Hindlimb muscle (tissue), 1 donor: ENCODE data around the gene ZCCHC7. TPM values are rescaled to one million over a fixed set of nuclear protein-coding genes. Genes with fewer than 3 reads are reported as not detected.
"Not testable (repeated sequence)": the region's sequence is repeated elsewhere in the genome, so short reads cannot be mapped to it uniquely, and the experiment has no call there.

Source experiments
- DNase-seq: peaks from one replicate; pipeline ENCODE4 v3.0.0-alpha.2; 2013
- polyA plus RNA-seq: library from polyadenylated mRNA; unstranded; fragments of 120-200 nt; gene quantifications from one replicate; pipeline ENCODE4 v1.2.1, GENCODE V29; 2013; ENCODE audit not compliant: insufficient read length

ZCCHC7 gene
- polyA plus RNA-seq, result 11.0 TPM

DNA sequence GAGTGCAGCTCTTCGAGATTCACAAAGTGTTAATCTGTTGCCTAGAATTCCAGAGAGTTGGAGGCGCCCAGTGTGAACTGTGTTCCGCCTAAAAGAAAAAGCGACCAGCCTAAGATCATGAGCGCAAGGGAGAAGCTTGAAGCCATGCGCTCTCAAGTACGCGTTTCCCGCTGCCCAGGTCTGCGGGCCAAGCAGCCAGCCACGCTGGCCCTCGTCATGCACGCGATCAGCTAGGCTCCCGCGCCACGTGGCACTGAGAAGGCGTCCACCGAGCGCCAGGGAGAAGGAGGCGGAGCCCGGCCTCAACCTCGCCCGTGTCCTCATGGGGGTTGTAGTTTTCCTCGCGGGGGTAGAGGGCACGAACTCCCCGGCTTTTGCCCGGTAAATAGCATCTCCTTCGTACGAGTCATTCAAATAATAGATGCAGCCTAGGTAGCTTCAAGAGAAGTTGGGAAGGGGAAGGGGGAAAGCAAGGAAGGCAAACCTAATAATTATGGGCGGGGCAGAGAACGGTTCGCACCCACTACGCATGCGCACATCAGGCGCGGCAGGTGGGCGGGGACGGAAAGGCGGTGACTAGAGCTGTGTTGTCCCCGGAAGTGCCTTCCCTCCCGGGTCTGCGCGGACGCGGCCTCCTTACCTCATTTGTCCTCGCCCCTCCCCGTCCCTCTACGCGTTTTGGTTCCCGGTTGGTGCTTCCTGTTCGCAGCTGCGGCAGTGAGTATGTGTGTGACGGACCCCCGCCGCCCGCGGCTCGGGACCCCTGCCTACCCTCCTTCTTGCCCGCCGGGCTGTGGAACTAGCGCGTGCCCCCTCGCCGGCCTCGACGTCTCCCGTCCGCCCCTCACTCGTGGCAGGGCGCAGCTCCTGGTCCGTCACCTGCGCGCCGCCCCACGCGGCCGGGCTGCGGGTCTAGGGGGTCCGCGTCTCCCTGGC lies at the start of gene ZCCHC7:
ZCCHC7 (plus strand) TSS at position 668 of the 936 bp plus-strand sequence.
- peak; percentile 96 for DNase-seq

GRCh38 chr9:37074790-37075189 lies 45.6 kb upstream of the ZCCHC7 start:
- not testable (repeated sequence) for DNase-seq

DNA sequence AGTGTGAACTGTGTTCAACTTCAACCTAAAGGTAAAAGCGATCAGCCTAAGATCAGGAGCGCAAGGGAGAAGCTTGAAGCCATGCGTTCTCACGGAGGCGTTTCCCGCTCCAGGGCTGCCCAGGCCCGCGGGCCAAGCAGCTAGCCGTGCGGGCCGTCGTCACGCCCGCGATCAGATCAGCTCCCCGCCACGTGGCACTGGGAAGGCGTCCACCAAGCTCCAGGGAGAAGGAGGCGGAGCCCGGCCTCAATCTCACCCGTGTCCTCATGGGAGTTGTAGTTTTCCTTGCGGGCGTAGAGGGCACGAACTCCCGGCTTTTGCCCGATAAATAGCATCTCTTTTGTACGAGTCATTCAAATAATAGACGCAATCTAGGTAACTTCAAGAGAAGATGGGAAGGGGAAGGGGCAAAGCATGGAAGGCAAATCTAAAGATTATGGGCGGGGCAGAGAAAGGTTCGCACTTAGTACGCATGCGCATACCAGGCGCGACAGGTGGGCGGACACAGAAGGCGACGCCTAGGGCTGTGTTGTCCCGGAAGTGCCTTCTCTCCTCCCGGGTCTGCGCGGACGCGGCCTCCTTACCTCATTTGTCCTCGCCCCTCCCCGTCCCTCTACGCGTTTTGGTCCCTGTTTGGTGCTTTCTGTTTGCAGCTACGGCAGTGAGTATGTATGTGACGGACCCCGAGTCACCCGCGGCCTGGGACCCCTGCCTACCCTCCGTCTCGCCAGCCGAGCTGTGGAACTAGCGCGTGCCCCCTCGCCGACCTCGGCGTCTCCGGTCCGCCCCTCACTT lies 40.8 kb upstream of the ZCCHC7 start:
- peak; percentile 92 for DNase-seq

- DNase-seq, result peak; percentile 38
These were observed 40.2 kb upstream of the ZCCHC7 start for GRCh38 chr9:37080165-37080628.

GRCh38 chr9:37081507-37081906 lies 38.9 kb upstream of the ZCCHC7 start:
- not testable (repeated sequence) for DNase-seq

DNA sequence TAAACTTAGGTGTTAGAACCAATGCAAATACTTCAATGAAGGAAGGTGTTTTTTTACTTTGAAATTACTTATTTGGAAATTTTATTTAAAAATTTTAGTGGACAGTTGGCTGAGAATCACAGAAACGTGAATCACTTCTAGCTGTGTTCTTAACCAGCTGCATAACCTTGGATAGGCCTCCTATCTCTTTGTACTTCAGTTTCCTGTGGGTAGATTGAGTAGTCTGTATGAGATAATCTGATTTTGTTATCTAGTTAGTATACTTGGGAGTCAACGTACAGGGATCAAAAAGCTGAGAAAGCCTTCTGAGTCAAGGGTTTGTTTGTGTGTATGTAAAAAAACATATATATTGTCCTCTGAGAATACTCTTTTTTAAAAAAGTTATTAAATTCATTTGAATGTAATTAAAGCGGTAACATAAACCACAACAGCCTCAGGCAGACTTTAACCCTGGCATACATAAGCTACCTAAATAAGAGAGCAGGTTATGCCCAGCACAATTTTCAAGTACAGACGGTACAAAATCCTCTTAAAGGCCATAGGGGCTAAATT lies 38.1 kb upstream of the ZCCHC7 start:
- no peak for DNase-seq

- DNase-seq, result no peak
These were observed 36.7 kb upstream of the ZCCHC7 start for GRCh38 chr9:37083654-37084053.

GRCh38 chr9:37085233-37085632 lies 35.1 kb upstream of the ZCCHC7 start:
- DNase-seq, result no peak

DNA sequence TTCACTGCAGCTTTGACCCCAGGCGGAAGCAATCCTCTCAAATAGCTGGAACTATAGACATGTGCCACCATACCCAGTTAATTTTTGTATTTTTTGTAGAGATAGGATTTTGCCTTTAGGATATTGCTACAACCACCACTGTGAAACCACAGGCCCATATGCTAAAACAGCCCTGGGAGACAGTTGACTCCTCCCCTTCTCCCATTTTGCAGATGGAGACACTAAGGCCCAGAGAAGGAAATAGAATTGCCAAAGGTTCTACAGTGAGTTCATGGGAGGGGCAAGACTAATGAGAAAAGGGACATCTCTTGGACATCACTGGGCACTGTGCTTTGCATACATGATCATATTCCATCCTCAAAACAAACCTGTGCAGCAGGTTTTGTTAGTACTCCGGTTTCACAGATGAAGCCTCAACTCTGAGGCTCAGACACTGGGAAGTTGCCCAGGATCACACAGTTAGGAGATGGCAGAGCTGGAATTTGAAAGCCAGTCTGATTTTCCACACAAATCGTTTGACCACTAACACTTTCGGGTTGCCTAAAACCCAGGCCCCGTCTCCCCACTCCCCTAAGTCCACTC lies 27.6 kb upstream of the ZCCHC7 start:
- DNase-seq, result not testable (repeated sequence)

DNA sequence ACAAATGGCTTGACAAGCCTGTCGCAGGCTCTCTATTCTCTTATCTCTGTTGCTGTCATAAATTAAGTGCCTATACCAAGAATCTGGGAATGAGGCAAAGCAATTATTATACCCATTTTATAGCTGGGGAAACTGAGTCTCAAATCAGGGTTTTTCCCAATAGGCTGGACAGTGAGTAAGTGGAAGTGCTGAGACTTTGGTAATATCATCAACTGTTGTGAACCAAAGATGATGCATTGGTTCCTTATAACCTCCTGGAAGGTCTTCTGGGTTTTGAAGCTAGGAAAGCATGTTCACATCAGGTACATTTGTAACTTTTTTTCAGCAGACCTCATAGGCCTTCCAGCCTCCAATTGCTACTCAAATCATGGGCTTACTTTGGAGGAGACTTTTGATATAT lies 25.6 kb upstream of the ZCCHC7 start:
- no peak for DNase-seq

DNA sequence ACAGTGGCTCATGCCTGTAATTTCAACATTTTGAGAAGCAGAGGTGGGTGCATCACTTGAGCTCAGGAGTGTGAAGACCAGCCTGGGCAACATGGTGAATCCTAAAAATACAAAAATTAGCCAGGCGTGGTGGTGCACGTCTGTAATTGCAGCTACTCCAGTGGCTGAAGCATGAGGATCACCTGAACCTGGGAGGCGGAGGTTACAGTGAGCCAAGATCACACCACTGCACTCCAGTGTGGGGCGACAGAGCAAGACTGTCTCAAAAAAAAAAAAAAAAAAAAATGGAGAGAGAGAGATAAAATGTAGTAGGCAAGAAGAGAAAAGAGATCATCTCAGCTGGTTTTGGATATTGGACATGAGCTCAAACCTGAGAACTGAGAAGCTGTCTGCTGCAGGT lies 23.7 kb upstream of the ZCCHC7 start:
- no peak for DNase-seq

DNA sequence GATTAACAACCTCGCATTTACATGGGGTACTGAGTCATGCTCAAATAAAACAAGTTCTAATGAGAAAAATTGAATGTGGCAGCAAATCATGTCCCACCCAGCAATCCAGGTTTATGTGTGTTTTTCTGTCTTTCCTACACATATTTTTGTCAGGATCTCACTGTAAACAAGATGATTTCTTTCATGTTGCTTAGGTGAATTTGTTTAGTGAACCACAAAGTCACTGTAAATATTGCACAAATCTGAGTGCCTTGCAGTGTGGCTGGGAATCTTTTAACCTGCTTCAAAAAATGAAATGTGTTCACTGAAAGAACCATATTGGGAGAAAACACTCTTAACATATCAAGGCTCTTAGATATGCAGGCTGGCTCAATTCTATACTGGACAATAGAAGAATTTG lies 23.1 kb upstream of the ZCCHC7 start:
- no peak for DNase-seq

DNA sequence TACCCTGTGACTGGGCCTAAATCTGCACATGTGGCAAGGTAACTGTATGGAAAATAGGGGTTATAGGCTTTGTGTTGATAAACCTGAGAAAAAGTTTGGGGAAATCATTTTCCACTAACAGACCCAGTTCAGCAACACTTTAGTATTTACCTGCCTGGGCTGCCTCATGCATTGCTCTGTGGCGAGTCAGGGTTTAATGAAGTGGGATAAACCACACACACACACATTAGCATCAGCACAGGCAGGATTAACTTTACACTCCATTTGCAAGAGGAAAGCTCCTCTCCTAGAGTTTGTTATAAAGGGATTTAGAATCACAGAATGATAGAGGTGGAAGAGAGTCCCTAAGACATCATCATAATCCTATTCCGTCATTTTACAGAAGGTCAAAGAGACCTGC lies 20.0 kb upstream of the ZCCHC7 start:
- DNase-seq, result no peak

DNA sequence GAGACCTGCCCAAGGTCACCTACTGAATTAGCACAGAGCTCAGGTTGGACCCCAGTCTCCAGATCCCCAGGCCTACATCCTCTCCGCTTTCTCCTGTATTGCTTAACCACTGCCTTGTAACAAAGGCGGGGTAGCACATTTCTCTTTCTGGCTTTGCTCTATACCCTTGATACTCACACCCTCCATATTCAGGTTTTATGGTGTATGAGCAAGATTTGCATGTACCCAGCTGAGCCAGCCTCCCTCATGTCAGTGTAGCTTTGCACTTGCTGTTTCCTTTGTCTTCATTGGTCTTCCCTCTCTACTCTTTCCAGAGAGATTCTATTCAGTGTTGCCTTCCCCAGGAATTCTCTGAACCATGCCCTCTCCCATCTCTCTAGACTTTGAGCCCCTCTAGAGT lies 19.6 kb upstream of the ZCCHC7 start:
- DNase-seq, result no peak

- no peak for DNase-seq
These were observed 17.9 kb upstream of the ZCCHC7 start for GRCh38 chr9:37102486-37102885.

- DNase-seq, result no peak
These were observed 16.0 kb upstream of the ZCCHC7 start for GRCh38 chr9:37104183-37104889.

DNA sequence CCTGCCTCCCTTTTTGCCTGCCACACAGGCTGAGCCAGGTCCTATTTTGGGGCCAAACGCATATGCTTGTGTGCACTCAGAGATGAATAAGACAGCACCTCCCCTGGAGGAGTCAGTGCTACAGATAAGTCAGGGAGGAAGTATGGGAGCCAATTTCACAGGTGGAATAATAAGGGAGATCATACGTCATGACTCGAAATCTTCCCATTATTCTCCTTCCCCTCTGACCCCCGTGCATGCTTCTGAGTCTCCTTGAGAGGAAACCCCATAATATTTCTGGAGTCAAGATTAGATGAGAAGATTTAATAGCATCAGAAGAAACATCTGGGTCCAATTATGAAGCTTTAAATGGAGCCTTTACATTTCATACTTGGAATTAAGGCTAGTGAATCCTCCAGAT lies 15.1 kb upstream of the ZCCHC7 start:
- no peak for DNase-seq

DNA sequence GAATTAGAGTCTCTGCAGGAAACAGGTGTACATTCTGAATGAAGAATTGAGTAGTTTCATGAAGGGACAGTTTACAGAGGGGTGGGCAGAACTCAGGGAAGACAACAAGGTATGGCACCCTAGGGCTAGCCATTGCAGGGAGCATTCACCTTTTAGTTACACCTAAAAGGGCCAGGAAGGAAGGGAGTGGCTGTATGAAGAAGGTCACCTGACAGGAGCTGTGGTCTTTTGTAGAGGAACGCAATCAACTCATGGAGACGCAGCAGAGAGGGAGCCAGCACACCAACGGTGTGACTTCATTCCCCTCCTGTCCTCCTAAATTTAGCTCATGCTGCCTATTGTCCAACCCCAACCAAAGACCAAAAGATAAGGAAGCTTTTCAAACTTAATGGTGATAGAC lies 12.7 kb upstream of the ZCCHC7 start:
- DNase-seq, result no peak

- DNase-seq, result not testable (repeated sequence)
These were observed 5.9 kb upstream of the ZCCHC7 start for GRCh38 chr9:37114442-37114841.

- DNase-seq, result no peak
These were observed 2.4 kb upstream of the ZCCHC7 start for GRCh38 chr9:37117956-37118355.

- no peak for DNase-seq
These were observed 1.0 kb upstream of the ZCCHC7 start for GRCh38 chr9:37119360-37119759.

DNA sequence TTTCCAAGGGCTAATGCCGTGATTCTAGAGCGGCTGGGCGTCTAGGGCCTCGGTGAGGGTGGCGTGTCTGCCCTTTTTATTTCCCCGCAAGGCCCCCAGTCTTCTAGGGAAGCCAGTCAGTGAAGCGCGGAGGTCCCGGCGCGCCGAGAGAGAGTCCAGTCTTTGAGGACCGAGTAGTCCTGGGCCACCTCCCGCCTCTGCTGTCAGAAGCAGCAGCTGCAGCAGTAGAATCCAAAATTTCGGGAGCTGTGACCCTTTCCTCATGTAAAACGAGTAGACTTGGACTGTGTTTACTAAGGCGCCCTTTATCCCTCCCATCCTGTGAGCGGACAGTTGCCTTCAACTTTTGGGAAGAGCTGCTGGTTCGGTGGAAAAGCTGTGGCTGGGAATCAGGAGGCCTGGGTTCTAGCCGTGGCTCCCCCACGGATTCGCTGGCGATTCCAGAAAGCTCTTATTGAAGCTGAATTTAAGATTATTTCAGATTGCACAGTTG lies 515 bp downstream of the ZCCHC7 start:
- peak; percentile 43 for DNase-seq
